ENCODE data around the gene TAS1R2.

DNA sequence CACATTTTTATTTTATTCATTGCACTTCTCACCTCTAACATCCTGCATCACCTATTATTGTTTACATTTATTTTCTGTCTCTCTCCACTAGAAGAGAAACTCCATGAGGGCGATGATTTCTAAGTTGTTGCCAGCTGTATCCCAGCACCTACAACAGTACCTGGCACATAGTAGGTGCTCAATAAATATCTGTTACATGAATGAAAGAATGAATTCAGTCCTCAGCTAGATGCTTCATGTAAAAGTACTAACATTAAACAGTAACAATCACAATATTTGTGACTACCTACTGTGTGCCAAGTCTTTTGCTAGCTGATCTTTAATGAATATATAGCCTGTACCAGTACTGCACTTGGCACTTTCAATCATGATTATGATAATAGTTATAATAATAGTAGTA is 3.0 kb downstream of the TAS1R2 start:
- TF ChIP-seq RNF2 (IDR thresholded peaks at IDR 0.05), result no peak
- TF ChIP-seq, protein P1, sequence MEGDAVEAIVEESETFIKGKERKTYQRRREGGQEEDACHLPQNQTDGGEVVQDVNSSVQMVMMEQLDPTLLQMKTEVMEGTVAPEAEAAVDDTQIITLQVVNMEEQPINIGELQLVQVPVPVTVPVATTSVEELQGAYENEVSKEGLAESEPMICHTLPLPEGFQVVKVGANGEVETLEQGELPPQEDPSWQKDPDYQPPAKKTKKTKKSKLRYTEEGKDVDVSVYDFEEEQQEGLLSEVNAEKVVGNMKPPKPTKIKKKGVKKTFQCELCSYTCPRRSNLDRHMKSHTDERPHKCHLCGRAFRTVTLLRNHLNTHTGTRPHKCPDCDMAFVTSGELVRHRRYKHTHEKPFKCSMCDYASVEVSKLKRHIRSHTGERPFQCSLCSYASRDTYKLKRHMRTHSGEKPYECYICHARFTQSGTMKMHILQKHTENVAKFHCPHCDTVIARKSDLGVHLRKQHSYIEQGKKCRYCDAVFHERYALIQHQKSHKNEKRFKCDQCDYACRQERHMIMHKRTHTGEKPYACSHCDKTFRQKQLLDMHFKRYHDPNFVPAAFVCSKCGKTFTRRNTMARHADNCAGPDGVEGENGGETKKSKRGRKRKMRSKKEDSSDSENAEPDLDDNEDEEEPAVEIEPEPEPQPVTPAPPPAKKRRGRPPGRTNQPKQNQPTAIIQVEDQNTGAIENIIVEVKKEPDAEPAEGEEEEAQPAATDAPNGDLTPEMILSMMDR (IDR thresholded peaks at IDR 0.05 in 2 of 3, conservative IDR thresholded peaks at IDR 0.05 in 1 of 3; ENCODE audit: insufficient read depth in 2 of 3, low read depth in 1 of 3, low read length in 3 of 3), result no peak
- no peak for TF ChIP-seq CREB1 (IDR thresholded peaks at IDR 0.05)
- no peak for TF ChIP-seq CREB1 (CRISPR knock-in tag; IDR thresholded peaks at IDR 0.05)
- TF ChIP-seq, protein P2, sequence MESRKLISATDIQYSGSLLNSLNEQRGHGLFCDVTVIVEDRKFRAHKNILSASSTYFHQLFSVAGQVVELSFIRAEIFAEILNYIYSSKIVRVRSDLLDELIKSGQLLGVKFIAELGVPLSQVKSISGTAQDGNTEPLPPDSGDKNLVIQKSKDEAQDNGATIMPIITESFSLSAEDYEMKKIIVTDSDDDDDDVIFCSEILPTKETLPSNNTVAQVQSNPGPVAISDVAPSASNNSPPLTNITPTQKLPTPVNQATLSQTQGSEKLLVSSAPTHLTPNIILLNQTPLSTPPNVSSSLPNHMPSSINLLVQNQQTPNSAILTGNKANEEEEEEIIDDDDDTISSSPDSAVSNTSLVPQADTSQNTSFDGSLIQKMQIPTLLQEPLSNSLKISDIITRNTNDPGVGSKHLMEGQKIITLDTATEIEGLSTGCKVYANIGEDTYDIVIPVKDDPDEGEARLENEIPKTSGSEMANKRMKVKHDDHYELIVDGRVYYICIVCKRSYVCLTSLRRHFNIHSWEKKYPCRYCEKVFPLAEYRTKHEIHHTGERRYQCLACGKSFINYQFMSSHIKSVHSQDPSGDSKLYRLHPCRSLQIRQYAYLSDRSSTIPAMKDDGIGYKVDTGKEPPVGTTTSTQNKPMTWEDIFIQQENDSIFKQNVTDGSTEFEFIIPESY (CRISPR knock-in tag; IDR thresholded peaks at IDR 0.05), result no peak
- no peak for TF ChIP-seq ZNF224 (CRISPR knock-in tag; IDR thresholded peaks at IDR 0.05)
- TF ChIP-seq ZNF384 (IDR thresholded peaks at IDR 0.05; ENCODE audit: low read depth, low read length), result no peak
- no peak for TF ChIP-seq FOXA3 (CRISPR knock-in tag; conservative IDR thresholded peaks at IDR 0.05 in 1 of 2, IDR thresholded peaks at IDR 0.05 in 1 of 2)
- TF ChIP-seq ZNF175 (CRISPR knock-in tag; IDR thresholded peaks at IDR 0.05; ENCODE audit: low read depth), result no peak
